Left ventricle myocardium superior (tissue), 1 donor: ENCODE data around the gene LRRFIP1. TPM values are rescaled to one million over a fixed set of nuclear protein-coding genes. Genes with fewer than 3 reads are reported as not detected.
A peak's percentile ranks its signal among the peaks of the same experiment; 100 is the strongest.
"Not testable (repeated sequence)": the region's sequence is repeated elsewhere in the genome, so short reads cannot be mapped to it uniquely, and the experiment has no call there.

ENCODE experiments used
- ATAC-seq: fragments of 200-7000 bp; cut with Tn5 transposase; one replicate; pipeline ENCODE4 v1.9.1; 2020; ENCODE audit warnings: mild to moderate bottlenecking, moderate library complexity
- DNase-seq: peaks from one replicate; pipeline ENCODE4 v3.0.0-alpha.2; 2020
- intact Hi-C: fragments of 100-400 bp; cut with micrococcal nuclease; formaldehyde crosslinking; loops from one replicate; pipeline ENCODE4 v1.11.0; 2022
- total RNA-seq: library from RNA; stranded (reverse); fragmentation: NEBNext Ultra II Directional; extraction: Animal tissue kit (Norgen Biotek cat#: 25700); gene quantifications from one replicate; pipeline ENCODE4 v1.2.1, GENCODE V29; 2021
- donor health status: DM: no; HTN: yes; CAD: no; lungs with severe emphysema.

LRRFIP1 gene
- total RNA-seq, 1 donor from 2014 or later = 101 TPM

DNA sequence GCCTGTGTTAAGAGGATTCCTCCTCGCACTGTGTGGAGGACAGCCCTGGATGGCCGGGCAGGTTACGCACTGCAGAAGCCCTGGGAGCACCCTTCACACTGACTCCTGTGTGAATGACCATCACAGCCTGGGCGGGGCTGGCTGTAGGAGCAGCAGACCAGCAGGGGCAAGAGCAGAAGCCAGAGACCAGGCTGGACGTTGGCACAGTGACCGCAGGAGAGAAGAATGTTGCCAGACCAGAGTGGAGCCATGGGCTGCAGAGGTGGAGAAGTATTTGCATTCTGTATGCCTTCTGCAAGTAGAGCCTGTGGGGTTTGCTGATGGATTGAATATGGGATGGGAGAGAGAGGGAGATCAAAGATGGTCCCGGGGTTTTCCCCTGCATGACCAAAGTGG, 23.1 kb downstream of the LRRFIP1 start:
- intact Hi-C loops = no loop called here
- DNase-seq (no peak), ATAC-seq (peak; percentile 4)

DNA sequence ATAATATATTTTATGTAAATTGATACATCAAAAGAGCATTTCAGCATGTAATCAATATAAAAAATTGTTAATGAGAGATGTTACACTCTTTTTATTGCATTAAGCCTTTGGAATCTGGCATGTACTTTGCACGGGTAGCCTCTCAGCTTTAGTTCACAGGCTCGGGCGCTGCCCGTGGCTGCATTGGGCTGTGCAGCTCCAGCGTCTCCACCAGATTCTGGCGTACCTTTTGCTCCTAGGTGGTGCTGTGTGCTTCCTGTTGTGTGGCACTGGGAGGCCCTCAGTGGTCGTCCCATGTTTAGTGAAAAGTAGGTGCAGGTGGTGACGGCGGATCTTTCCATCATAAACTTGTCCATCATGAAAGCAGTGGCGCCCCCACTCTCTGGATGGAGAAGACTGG, 24.4 kb downstream of the LRRFIP1 start:
- DNase-seq = no peak
- intact Hi-C loops = no loop called here
- peak; percentile 19 for ATAC-seq

DNA sequence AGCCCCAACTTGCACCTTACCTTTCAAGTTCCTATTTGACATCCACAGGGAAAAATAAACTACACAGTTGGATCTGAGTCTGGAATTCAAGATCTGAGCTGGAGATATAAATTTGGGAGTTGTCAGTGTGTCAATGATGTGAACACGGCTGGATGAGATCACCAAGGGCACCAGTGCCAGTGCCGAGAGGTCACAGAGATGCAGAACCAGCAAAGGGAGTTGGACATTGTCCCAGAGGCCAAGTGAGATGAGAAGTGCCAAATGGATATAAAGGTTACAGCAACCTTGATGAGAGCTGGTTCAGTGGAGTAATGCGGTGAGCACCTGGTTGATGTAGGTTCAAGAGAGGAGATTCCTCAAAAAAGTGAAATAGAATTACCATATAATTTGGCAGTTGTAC, 24.8 kb downstream of the LRRFIP1 start:
- DNase-seq (peak; percentile 77), ATAC-seq (peak; percentile 79)
- intact Hi-C loops = no loop called here

DNA sequence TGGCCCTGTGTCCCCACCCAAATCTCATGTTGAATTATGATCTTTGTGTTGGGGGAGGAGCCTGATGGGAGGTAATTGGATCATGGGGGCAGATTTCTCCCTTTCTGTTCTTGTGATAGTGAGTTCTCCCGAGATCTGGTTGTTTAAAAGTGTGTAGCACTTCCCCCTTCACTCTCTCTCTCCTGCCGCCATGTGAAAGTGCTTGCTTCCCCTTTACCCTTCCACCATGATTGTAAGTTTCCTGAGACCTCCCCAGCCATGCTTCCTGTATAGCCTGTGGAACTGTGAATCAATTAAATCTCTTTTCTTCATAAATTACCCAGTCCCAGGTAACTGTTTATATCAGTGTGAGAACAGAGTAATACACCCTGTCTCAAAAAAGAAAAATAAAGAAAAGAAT, 25.5 kb downstream of the LRRFIP1 start:
- intact Hi-C loops = no loop called here
- no peak for ATAC-seq
- DNase-seq = no peak

- ATAC-seq (no peak), DNase-seq (no peak)
- intact Hi-C loops = no loop called here
Observed at GRCh38 chr2:237653776-237654558, 26.6 kb downstream of the LRRFIP1 start.

DNA sequence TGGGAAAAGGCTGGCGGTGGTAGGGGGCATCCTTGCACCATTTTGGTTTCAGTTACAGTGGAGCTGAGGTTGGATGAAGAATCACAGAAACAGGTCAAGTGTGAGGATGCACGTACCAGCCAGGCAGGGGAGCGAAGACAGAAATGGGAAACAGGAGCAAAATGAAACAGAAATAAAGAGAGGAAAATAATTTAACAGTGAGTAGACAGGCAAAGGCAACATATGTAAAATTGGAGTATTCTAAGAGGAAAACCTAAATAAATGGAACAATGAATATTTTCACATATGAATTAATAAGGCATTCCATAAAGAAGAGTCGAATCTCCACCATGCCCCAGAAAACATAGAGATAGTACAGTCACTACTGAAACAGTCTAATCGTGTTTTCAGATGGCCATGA, 29.7 kb downstream of the LRRFIP1 start:
- DNase-seq = no peak
- intact Hi-C loops = no loop called here
- no peak for ATAC-seq

- DNase-seq (no peak), ATAC-seq (no peak)
- intact Hi-C loops = no loop called here
Observed at GRCh38 chr2:237660381-237660900, 33.1 kb downstream of the LRRFIP1 start.

DNA sequence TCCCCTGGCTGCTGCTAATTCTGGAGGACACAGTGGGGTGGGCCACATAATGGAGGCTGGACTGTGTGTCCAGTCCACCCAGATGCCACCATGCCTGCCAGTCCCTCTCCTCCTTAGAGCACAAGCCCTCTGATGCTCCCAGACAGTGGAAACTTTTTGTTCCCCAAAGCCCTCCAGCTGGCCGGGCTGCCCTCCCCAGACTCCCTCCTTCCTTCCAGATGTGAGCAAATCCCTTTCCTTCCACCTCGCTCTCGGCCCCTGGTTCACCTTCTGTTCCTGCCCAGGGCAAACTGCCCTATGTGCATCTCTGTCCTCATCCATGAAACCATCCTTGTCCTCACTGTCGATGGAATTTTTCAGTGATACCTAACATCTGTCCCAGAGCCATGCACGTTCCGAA, 33.9 kb downstream of the LRRFIP1 start:
- DNase-seq = no peak
- ATAC-seq = no peak
- intact Hi-C loops = no loop called here

DNA sequence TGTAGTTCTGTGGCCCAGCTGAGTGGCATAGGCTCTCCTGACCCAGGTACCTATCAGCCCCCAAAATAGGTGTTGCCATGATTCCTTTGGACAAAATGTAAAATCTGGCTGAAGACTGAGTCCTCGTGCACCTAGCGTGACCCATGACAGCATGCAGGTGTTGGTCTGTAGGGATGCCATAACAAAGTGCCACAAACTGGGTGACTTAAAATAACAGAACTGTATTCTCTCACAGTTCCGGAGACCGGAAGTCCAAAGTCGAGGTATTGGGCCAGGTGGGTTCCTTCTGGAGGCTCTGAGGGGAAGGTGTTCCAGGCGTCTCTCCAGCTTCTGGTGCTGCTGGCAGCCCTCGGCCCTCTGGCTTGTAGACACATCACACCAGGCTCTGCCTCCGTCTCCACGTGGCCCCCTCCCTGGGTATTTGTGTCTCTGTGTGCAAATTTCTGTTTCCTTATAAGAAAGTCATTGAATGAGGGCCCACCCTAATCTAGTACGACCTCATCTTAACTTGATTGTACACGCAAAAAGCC, 34.5 kb downstream of the LRRFIP1 start:
- intact Hi-C loops = no loop called here
- DNase-seq = no peak
- peak; percentile 5 for ATAC-seq

GRCh38 chr2:237662671-237663093, 35.3 kb downstream of the LRRFIP1 start:
- ATAC-seq (peak; percentile 88), DNase-seq (peak; percentile 89)
- intact Hi-C loops = no loop called here

GRCh38 chr2:237663517-237664110, 36.2 kb downstream of the LRRFIP1 start:
- ATAC-seq = peak; percentile 21
- DNase-seq = no peak
- intact Hi-C loops = no loop called here

DNA sequence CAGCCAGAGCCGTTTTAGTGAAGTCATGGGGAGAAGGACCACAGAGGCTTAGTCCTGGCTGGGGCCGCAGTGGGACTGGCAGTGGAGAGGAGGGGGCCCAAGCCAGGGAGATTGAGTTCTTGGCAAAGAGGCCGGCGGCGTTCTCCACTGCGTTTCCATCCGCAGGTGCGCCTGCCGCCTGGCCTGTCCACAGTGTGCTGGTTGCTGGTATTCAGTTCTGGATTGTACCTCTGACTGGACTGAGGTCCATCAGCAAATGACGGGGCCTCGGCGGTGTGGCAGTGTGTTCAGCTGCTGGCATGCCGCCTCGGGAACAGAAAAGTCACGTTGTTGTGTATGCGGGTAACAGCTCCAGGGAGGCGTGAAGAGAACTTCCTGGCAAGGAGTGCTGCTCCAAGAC, 36.8 kb downstream of the LRRFIP1 start:
- DNase-seq (peak; percentile 70), ATAC-seq (peak; percentile 54)
- intact Hi-C loops = no loop called here

GRCh38 chr2:237665713-237666143, 38.3 kb downstream of the LRRFIP1 start:
- DNase-seq = no peak
- ATAC-seq = no peak
- intact Hi-C loops = no loop called here

- DNase-seq = no peak
- ATAC-seq = no peak
- intact Hi-C loops = no loop called here
Observed at GRCh38 chr2:237666606-237667005, 39.2 kb downstream of the LRRFIP1 start.

GRCh38 chr2:237667050-237667576, 39.7 kb downstream of the LRRFIP1 start:
- ATAC-seq, DNase-seq, intact Hi-C loops: not testable (repeated sequence)

GRCh38 chr2:237667893-237668292, 40.5 kb downstream of the LRRFIP1 start:
- peak; percentile 25 for DNase-seq
- no peak for ATAC-seq
- intact Hi-C loops = no loop called here

- ATAC-seq = no peak
- no peak for DNase-seq
- intact Hi-C loops = no loop called here
Observed at GRCh38 chr2:237668440-237668839, 41.1 kb downstream of the LRRFIP1 start.

GRCh38 chr2:237669283-237669627, 41.9 kb downstream of the LRRFIP1 start:
- intact Hi-C loops = no loop called here
- ATAC-seq = no peak

GRCh38 chr2:237669628-237670392, 42.4 kb downstream of the LRRFIP1 start:
- ATAC-seq (peak; percentile 82), DNase-seq (peak; percentile 77)
- intact Hi-C loops = loop anchor here (5.0 to 10.0 kb wide), 2 partner anchors 65 to 77 kb away; no protein-coding TSS in a partner anchor

More at GRCh38 chr2:237669283-237669627, 41.9 kb downstream of the LRRFIP1 start:
- DNase-seq = no peak
